ENCODE data around the gene KLF7.

KLF7 gene

DNA sequence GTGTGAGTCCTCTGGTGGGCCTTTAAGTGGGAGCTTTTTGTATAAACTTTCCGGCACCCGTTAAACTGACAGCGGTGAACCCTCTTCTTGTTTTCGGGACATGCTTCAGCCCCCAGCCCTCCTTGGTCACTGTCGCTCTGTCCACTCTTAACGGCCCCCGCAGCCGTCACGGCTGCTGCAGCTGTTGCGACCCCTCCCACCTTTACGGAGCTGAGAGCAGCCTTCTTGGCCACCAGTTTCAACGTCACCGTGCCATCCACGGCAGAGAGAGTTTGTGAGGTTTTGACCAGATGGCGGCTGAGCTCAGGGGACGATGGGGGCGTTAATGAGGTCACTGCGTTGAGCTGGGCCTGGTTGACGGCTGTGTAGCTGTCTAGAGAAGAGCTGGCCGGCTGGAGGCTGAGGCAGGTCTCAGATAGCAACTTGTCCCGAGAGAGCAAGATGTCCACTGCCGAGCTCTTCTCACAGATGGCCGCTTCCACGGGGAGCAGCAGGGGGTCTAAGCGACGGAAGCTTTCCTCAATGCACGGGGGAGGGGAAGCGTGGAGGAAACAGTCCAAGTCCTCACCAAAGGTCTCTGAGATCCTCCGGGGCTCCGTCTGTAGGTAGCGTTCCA lies 41.9 kb downstream of the KLF7 start:
- no peak for DNase-seq (ENCODE audit: low read depth)
- no peak overlapping the region for H3K4me3 ChIP-seq (ENCODE audit: control insufficient read depth, low read depth, low read length)
- TF ChIP-seq, protein P1, sequence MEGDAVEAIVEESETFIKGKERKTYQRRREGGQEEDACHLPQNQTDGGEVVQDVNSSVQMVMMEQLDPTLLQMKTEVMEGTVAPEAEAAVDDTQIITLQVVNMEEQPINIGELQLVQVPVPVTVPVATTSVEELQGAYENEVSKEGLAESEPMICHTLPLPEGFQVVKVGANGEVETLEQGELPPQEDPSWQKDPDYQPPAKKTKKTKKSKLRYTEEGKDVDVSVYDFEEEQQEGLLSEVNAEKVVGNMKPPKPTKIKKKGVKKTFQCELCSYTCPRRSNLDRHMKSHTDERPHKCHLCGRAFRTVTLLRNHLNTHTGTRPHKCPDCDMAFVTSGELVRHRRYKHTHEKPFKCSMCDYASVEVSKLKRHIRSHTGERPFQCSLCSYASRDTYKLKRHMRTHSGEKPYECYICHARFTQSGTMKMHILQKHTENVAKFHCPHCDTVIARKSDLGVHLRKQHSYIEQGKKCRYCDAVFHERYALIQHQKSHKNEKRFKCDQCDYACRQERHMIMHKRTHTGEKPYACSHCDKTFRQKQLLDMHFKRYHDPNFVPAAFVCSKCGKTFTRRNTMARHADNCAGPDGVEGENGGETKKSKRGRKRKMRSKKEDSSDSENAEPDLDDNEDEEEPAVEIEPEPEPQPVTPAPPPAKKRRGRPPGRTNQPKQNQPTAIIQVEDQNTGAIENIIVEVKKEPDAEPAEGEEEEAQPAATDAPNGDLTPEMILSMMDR (IDR thresholded peaks at IDR 0.05; ENCODE audit: control insufficient read depth, insufficient read depth, low read depth, low read length, missing control alignments) = no peak

GRCh38 chr2:207123335-207123744 lies 42.4 kb downstream of the KLF7 start:
- no peak for DNase-seq (ENCODE audit: low read depth)
- no peak overlapping the region for H3K4me3 ChIP-seq (ENCODE audit: control insufficient read depth, low read depth, low read length)
- TF ChIP-seq, protein P1 (IDR thresholded peaks at IDR 0.05; ENCODE audit: control insufficient read depth, insufficient read depth, low read depth, low read length, missing control alignments) = no peak

DNA sequence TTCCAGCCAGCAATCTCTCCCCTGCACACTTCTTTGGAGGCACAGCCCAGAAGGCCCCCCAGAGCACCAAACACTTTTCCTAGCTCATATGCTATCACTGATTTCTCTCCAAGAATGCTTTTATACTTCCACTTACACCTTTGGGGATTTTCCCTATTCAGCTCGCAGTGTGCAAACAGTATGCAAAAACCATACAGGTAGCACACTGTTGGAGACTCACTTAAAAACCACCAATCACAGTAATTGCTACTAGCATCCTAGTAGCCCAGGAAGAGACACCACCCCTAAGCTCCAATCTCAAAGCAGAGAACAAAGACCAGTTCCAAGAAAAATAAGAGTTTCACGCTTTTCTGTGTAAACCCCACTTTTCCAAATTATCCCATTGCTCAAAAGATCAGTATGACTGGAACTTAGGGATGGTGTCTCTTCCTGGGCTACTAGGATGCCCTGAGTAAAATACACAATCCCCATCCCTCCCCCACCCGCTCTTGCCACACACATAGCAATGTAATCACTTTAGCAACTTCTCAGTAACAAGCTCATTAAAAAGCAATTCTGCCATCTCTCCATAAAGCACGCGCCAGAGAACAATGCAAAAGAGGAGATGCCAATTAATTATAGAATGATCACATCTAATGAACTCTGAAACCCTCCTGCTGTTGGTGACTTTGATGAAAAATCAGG lies 43.0 kb downstream of the KLF7 start:
- TF ChIP-seq, protein P1 (IDR thresholded peaks at IDR 0.05; ENCODE audit: control insufficient read depth, insufficient read depth, low read depth, low read length, missing control alignments) = no peak
- H3K4me3 ChIP-seq (ENCODE audit: control insufficient read depth, low read depth, low read length) = no peak overlapping the region
- no peak for DNase-seq (ENCODE audit: low read depth)

- TF ChIP-seq, protein P1 (IDR thresholded peaks at IDR 0.05; ENCODE audit: control insufficient read depth, insufficient read depth, low read depth, low read length, missing control alignments) = no peak
- DNase-seq (ENCODE audit: low read depth) = no peak
- H3K4me3 ChIP-seq (ENCODE audit: control insufficient read depth, low read depth, low read length) = no peak overlapping the region
These were observed 44.0 kb downstream of the KLF7 start for GRCh38 chr2:207121784-207122183.

GRCh38 chr2:207119048-207119447 lies 46.7 kb downstream of the KLF7 start:
- no peak for DNase-seq (ENCODE audit: low read depth)
- TF ChIP-seq, protein P1 (IDR thresholded peaks at IDR 0.05; ENCODE audit: control insufficient read depth, insufficient read depth, low read depth, low read length, missing control alignments) = no peak
- H3K4me3 ChIP-seq (ENCODE audit: control insufficient read depth, low read depth, low read length) = no peak overlapping the region

DNA sequence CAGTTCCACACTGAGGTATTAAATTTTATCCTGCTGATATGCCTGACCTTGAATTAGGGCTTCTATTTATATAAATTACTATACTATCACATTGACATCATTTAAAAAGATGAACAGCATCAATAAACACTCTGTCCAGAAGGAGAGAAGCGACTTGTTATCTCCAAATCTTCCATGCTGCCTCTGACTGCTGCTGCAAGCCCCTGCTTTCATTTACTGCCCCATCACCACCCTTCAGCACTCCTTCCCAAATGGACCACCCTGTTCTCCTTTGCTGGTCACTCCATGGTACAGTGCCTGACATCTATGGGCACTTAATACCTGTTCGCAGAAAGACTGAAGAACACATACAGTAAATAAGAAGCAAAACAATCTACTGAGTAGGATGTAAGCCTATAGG lies 48.1 kb downstream of the KLF7 start:
- TF ChIP-seq, protein P1 (IDR thresholded peaks at IDR 0.05; ENCODE audit: control insufficient read depth, insufficient read depth, low read depth, low read length, missing control alignments) = no peak
- no peak overlapping the region for H3K4me3 ChIP-seq (ENCODE audit: control insufficient read depth, low read depth, low read length)
- no peak for DNase-seq (ENCODE audit: low read depth)
